Choroid plexus epithelial cell (primary cell): ENCODE data around the gene CEND1.
A peak's percentile ranks its signal among the peaks of the same experiment; 100 is the strongest.

Experiments
- DNase-seq: peaks from one replicate; pipeline ENCODE4 v3.0.0-alpha.2; 2010; ENCODE audit warnings: low read depth
- H3K4me3 ChIP-seq: 2 replicates; pipeline ENCODE4 v1.5.1; 2011; ENCODE audit warnings: low read depth, mild to moderate bottlenecking, control low read depth, low read length, moderate library complexity
- TF ChIP-seq, protein P1 (sequence below): conservative IDR thresholded peaks from 2 replicates; pipeline ENCODE4 v1.5.1; 2011; ENCODE audit warnings: low read depth, mild to moderate bottlenecking, control low read depth, inconsistent platforms, low read length, moderate library complexity

CEND1 gene

DNA sequence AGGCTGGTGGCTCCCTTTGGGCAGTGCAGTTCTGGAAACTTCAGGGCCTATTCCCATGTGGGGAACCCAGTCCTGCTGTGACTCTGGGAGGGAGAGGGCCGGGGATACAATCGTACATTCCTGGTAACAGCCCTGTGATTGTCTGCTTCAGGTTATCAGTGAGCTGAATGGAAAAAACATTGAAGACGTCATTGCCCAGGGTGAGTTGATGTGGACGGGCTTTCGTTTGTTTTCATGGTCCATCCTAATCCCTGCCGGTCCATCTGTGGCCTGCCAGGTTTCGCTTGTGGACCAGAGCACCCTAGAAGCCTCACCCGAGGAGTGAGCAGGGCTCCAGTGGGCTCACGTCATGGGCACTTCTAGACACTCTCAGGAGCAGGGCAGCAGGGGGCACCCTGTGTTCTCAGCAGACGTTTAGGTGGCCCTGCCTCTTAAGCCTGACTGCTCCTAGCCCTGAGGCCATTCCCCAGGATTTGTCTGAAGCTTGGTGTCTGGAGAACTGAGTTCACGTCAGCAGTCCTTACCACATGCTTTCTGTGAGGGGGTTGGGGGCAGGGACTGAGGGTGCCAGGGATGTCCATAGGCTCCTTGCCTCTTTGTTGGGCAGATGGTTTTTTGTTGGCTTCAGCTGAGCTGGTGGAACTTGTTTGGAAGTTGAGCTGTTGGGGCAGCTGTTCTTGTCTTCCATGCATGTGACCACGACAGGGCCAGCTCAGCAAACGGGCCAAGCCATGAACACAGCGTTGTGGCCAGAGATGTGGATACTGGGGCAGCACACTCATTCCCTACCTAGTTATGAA is 21.8 kb upstream of the CEND1 start:
- TF ChIP-seq, protein P1, sequence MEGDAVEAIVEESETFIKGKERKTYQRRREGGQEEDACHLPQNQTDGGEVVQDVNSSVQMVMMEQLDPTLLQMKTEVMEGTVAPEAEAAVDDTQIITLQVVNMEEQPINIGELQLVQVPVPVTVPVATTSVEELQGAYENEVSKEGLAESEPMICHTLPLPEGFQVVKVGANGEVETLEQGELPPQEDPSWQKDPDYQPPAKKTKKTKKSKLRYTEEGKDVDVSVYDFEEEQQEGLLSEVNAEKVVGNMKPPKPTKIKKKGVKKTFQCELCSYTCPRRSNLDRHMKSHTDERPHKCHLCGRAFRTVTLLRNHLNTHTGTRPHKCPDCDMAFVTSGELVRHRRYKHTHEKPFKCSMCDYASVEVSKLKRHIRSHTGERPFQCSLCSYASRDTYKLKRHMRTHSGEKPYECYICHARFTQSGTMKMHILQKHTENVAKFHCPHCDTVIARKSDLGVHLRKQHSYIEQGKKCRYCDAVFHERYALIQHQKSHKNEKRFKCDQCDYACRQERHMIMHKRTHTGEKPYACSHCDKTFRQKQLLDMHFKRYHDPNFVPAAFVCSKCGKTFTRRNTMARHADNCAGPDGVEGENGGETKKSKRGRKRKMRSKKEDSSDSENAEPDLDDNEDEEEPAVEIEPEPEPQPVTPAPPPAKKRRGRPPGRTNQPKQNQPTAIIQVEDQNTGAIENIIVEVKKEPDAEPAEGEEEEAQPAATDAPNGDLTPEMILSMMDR = peak; percentile 34
- peak overlapping the region; percentile 93 for H3K4me3 ChIP-seq
- DNase-seq = peak; percentile 40

DNA sequence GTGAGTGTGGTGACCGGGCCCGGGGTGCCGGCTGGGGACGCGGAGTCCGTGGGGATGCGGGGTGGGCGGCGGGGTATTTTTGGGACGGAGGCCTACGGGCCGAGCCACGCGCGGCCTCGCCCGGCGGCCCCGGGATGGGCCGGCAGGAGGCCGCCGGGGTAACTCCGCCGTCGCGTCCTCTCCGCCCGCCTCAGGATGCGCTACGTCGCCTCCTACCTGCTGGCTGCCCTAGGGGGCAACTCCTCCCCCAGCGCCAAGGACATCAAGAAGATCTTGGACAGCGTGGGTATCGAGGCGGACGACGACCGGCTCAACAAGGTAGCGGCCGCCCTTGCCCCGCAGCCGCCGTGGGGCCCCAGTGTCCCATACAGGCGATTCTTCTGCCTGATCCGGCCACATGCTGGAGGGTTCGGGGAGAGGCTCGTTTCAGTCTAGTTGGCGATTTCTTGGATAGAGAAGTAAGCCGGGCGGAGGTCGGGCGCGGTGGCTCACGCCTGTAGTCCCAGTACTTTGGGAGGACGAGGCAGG is 20.2 kb upstream of the CEND1 start:
- TF ChIP-seq, protein P1 = no peak
- DNase-seq = no peak
- peak overlapping the region; percentile 93 for H3K4me3 ChIP-seq

DNA sequence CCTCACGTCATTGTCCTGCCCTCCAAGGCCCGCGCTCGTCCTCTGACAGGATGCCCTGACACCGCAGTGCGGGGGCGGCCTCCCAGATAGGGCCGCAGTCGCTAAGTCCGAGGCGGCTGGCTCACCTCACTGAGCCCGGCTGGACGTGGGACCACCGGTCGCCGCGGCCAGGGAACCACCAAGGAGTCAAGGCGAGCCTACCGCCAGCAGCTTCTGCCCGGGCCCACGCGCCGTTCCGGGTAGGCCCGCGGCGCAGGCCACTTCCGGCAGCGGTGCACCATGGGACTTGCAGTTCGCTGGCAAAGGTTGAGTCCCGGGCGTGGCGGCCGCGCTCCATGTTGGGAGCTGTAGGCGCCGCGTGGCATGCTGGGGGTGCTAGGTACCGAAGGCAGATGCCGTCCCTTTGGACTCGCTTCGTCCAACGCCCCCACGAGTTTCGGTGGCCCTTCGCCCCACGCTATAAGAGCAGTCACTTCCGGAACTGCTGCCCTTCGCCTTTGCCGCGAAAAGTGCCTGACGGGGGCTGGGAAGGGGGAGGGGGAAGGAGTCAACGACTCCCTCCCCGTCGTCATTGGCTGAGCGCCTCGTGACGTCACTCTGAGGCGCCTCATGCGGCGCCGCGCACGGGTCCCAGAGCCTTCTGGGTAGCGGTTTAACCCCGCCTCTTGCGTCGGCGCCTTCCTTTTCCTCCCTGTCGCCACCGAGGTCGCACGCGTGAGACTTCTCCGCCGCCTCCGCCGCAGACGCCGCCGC is 19.6 kb upstream of the CEND1 start, which contains the start of gene RPLP2:
TSS of gene RPLP2 (plus strand) at position 681 of the 753 bp plus-strand sequence. CDS start 268 bp downstream, outside the sequence.
- peak; percentile 98 for DNase-seq
- TF ChIP-seq, protein P1 = no peak
- H3K4me3 ChIP-seq = peak within 1 kb of the TSS; percentile 93

- DNase-seq = no peak
- H3K4me3 ChIP-seq = peak overlapping the region; percentile 93
- TF ChIP-seq, protein P1 = no peak
Observed at GRCh38 chr11:808427-809286, 18.8 kb upstream of the CEND1 start.

- DNase-seq = no peak
- TF ChIP-seq, protein P1 = no peak
- peak overlapping the region; percentile 64 for H3K4me3 ChIP-seq
Observed at GRCh38 chr11:804599-804964, 14.7 kb upstream of the CEND1 start.

DNA sequence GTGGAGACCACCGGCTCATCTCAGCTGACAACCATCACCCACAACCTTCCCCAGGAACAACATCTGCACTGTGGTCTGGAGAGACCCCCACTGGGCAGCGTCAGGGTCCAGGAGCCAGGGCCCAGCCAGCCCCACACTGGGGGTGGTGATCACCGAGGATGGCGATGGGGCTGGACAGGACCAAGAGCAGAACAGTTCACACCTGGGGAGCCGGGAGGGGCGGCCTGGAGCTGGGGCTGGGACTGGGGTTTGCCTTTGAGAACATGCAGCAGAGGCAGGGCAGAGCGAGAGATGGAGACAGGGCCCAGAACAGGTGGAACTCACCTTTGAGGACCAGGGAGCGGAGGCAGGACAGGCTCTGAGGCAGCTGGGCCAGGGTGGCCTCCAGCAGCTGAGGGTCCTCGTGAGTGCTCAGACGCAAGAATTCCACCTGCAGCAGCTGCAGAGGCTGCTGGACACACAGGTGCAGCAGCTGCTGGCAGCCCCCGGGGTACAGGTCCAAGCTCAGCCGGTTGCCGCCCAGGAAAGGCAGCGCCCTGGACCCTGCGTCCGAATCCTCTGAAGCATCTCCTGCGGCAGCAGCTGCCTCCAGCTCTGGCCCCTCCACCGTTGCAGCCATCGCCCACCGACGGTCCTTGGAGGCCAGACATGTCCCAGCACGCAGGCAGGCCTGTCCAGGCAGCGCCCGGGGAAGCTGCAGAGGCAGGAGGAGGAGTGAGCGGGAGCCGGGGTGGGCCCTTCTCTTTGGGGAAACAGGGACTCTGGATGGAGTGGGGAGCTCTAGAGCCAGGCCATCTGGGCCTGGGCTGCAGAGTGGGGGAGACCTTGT is 14.1 kb upstream of the CEND1 start:
- TF ChIP-seq, protein P1 = no peak
- peak overlapping the region; percentile 64 for H3K4me3 ChIP-seq
- DNase-seq = no peak
